Breast epithelium (tissue), 3 donors: ENCODE data around the gene NCOA1.

Experiments
- POLR2A ChIP-seq: fragments of 450-650 bp; IDR thresholded peaks from one replicate; pipeline ENCODE4 v1.6.1; 2016; ENCODE audit warnings: antibody characterized with exemption, mild to moderate bottlenecking, moderate library complexity
- POLR2AphosphoS5 ChIP-seq, 3 donors: sonication (generic); formaldehyde crosslinking; IDR thresholded peaks; one replicate each; pipeline ENCODE4 v1.6.1; 2017; ENCODE audit warnings: antibody characterized with exemption in 3 of 3
- TF ChIP-seq, protein P1 (sequence below), 3 donors: fragments of 450-650 bp; IDR thresholded peaks; one replicate each; pipeline ENCODE4 v1.5.1; 2016 to 2017; ENCODE audit warnings: antibody characterized with exemption in 3 of 3, mild to moderate bottlenecking in 3 of 3, moderate library complexity in 3 of 3

DNA sequence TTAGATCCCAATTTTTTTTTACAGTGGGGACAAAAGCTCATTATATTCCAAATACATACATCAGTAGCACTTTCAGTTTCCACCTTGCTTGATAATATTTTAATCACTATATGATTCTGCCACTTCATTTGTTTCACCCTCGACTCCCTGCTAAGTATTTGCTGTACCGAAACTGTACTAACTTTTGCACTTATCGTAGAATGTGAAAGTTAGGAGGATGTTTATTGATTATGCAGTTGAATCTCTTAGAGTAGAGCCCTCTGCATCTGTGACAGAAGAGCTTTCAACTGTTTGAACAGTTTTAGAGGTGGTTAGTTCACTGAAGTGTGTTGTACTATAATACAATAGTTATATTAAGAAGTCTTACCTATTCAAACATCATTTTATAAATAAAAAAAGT lies 20.8 kb downstream of the NCOA1 start:
- TF ChIP-seq, protein P1, sequence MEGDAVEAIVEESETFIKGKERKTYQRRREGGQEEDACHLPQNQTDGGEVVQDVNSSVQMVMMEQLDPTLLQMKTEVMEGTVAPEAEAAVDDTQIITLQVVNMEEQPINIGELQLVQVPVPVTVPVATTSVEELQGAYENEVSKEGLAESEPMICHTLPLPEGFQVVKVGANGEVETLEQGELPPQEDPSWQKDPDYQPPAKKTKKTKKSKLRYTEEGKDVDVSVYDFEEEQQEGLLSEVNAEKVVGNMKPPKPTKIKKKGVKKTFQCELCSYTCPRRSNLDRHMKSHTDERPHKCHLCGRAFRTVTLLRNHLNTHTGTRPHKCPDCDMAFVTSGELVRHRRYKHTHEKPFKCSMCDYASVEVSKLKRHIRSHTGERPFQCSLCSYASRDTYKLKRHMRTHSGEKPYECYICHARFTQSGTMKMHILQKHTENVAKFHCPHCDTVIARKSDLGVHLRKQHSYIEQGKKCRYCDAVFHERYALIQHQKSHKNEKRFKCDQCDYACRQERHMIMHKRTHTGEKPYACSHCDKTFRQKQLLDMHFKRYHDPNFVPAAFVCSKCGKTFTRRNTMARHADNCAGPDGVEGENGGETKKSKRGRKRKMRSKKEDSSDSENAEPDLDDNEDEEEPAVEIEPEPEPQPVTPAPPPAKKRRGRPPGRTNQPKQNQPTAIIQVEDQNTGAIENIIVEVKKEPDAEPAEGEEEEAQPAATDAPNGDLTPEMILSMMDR (IDR thresholded peaks at IDR 0.05), result no peak
- no peak for TF ChIP-seq POLR2AphosphoS5 (IDR thresholded peaks at IDR 0.05)
- TF ChIP-seq POLR2A, result no peak
